T-cell (primary cell): Measurements from ENCODE around the gene VWA3A. TPM values are rescaled to one million over a fixed set of nuclear protein-coding genes. Genes with fewer than 3 reads are reported as not detected.
A peak's percentile ranks its signal among the peaks of the same experiment; 100 is the strongest.

Experiments used
- ATAC-seq, 4 experiments: fragments of 200-7000 bp in 3 of 4; fragments of 150-1000 bp in 1 of 4; cut with Tn5 transposase; replicated peaks in 1 of 4; 1 replicate in 3 of 4; 2 replicates in 1 of 4; pipeline ENCODE4 v1.10.0; 2021; ENCODE audit warnings: moderate library complexity in 3 of 4, mild to moderate bottlenecking in 2 of 4, moderate number of reproducible peaks in 1 of 4
- CTCF ChIA-PET, 2 donors: fragments of 300-600 bp; sonication (Branson Sonifier 250); formaldehyde crosslinking; loops; one replicate each; lab custom pipeline; 2022; ENCODE audit warnings: antibody characterized with exemption in 2 of 2; lab: Charles Lee
- POLR2A ChIA-PET, 2 donors: fragments of 300-600 bp; sonication (Branson Sonifier 250); formaldehyde crosslinking; loops; one replicate each; lab custom pipeline; 2022; ENCODE audit warnings: antibody characterized with exemption in 2 of 2; lab: Charles Lee
- DNase-seq, 35 experiments: peaks; one replicate each; pipeline versions ENCODE4 v3.0.0 to v3.0.0-alpha.2; 2013 to 2023
- H3K27ac ChIP-seq: one replicate; pipeline ENCODE4 v1.5.1; 2013; ENCODE audit warnings: low read length
- H3K27me3 ChIP-seq, 2 experiments: replicated peaks in 1 of 2; 1 replicate in 1 of 2; 2 replicates in 1 of 2; pipeline versions ENCODE4 v1.6.1 to v1.7.0; 2013; ENCODE audit warnings: low read length in 1 of 2, mixed read lengths in 1 of 2; ENCODE audit not compliant: control insufficient read depth in 2 of 2, insufficient read depth in 2 of 2; ENCODE audit errors: extremely low read depth in 1 of 2
- H3K36me3 ChIP-seq, 2 donors: 1 replicate in 1 of 2; 2 replicates in 1 of 2; pipeline versions ENCODE4 v1.6.1 to v1.7.0; 2013; ENCODE audit warnings: low read length in 1 of 2; ENCODE audit not compliant: control insufficient read depth in 2 of 2, insufficient read depth in 1 of 2; ENCODE audit errors: extremely low read depth in 1 of 2
- H3K4me1 ChIP-seq, 2 experiments: 1 replicate in 1 of 2; 2 replicates in 1 of 2; pipeline versions ENCODE4 v1.6.1 to v1.7.0; 2013; ENCODE audit warnings: low read length in 2 of 2, mixed read lengths in 1 of 2; ENCODE audit not compliant: insufficient read depth in 2 of 2, control insufficient read depth in 1 of 2; ENCODE audit errors: extremely low read depth in 1 of 2
- H3K4me3 ChIP-seq, 2 donors: 1 replicate in 1 of 2; 2 replicates in 1 of 2; pipeline versions ENCODE4 v1.5.1 to v1.7.0; 2013; ENCODE audit warnings: mild to moderate bottlenecking in 2 of 2, low read length in 1 of 2, moderate library complexity in 1 of 2; ENCODE audit not compliant: control insufficient read depth in 1 of 2; ENCODE audit errors: extremely low read depth in 1 of 2
- H3K9me3 ChIP-seq: 2 replicates; pipeline ENCODE4 v1.7.0; 2013
- H3K27ac Mint-ChIP-seq, 2 donors: one replicate each; pipeline ENCODE4 v1.8.0; 2020 to 2021; ENCODE audit warnings: mild to moderate bottlenecking in 2 of 2, mixed read lengths in 2 of 2
- H3K27me3 Mint-ChIP-seq, 2 donors: one replicate each; pipeline ENCODE4 v1.8.0; 2021 to 2022; ENCODE audit warnings: mixed read lengths in 2 of 2
- H3K36me3 Mint-ChIP-seq: one replicate; pipeline ENCODE4 v1.8.0; 2021; ENCODE audit warnings: mixed read lengths
- H3K4me1 Mint-ChIP-seq, 3 donors: one replicate each; pipeline ENCODE4 v1.8.0; 2020 to 2022; ENCODE audit warnings: mixed read lengths in 3 of 3, mild to moderate bottlenecking in 1 of 3
- H3K4me3 Mint-ChIP-seq, 3 donors: one replicate each; pipeline ENCODE4 v1.8.0; 2020 to 2022; ENCODE audit warnings: mild to moderate bottlenecking in 3 of 3, mixed read lengths in 3 of 3, moderate library complexity in 3 of 3
- H3K9me3 Mint-ChIP-seq, 3 donors: one replicate each; pipeline ENCODE4 v1.8.0; 2020 to 2022; ENCODE audit warnings: mixed read lengths in 3 of 3
- WGBS: methylation state at CpG from one replicate; pipeline ENCODE4 v1.1.5; 2013; ENCODE audit warnings: missing lambda C conversion rate; ENCODE audit not compliant: insufficient coverage; 5-methylcytosine and 5-hydroxymethylcytosine counted together
- total RNA-seq, 35 experiments: library from RNA in 6 of 35; stranded (reverse) in 6 of 35; fragments of 120-200 nt in 1 of 35; gene quantifications; one replicate each; pipeline versions ENCODE4 v1.2.1 to v1.2.4 and lab custom pipeline; 2013 to 2026

VWA3A gene
- total RNA-seq, 5 donors from 2014 or later (not counting 1 experiment from before 2014, with no cell fraction given): 0.10 to 0.50 (median 0.32) TPM

GRCh38 chr16:22077700-22078313, 14.5 kb upstream of the VWA3A start:
- no peak overlapping the region for H3K27ac Mint-ChIP-seq
- no peaks in the 10 kb centered on the region for H3K9me3 ChIP-seq
- peaks cover 2% of the 10 kb centered on the region for H3K36me3 Mint-ChIP-seq
- no CpG with 5 or more reads among the region's 8 CpGs for WGBS
- peaks cover 0 to 2% of the 10 kb centered on the region in 2 experiments for H3K4me1 ChIP-seq
- H3K27me3 Mint-ChIP-seq: no peaks in the 10 kb centered on the region
- no peak overlapping the region for H3K27ac ChIP-seq
- no peaks in the 10 kb centered on the region for H3K27me3 ChIP-seq
- H3K9me3 Mint-ChIP-seq: no peaks in the 10 kb centered on the region
- ChIA-PET CTCF (interaction anchor here (0.5 to 3.5 kb wide), 36 partner anchors 8 to 417 kb away, joined by 3 to 73 read pairs (median 4); partner anchors contain the start of genes MOSMO (in 2 of the 2), PDZD9 (in 2 of the 2), POLR3E (in 1 of the 2) and UQCRC2 (in 1 of the 2)), POLR2A (interaction anchor here in 1 of 2 donors (0.6 kb wide), 1 partner anchor 130 kb away, joined by 3 read pairs; no protein-coding TSS in a partner anchor)
- H3K36me3 ChIP-seq: peaks cover 0 to 5% of the 10 kb centered on the region in 2 donors
- no peak overlapping the region for H3K4me3 ChIP-seq
- ATAC-seq (peak; percentile 40 to 74 (median 60)), DNase-seq (peak; percentile 35 to 82 (median 65))
- H3K4me1 Mint-ChIP-seq: peaks cover 0 to 4% (median 3%) of the 10 kb centered on the region in 3 donors
- no peak overlapping the region for H3K4me3 Mint-ChIP-seq

GRCh38 chr16:22078656-22079055, 13.7 kb upstream of the VWA3A start:
- H3K4me1 ChIP-seq: peaks cover 0 to 2% of the 10 kb centered on the region in 2 experiments
- peaks cover 0 to 2% (median 2%) of the 10 kb centered on the region in 3 donors for H3K4me1 Mint-ChIP-seq
- no peak for ATAC-seq
- no CpG with 5 or more reads among the region's 1 CpG for WGBS
- CTCF ChIA-PET: interaction anchor here (0.5 to 3.5 kb wide), 16 partner anchors 10 to 258 kb away, joined by 3 to 73 read pairs (median 5); partner anchors contain the start of genes MOSMO (in 1 of the 2), PDZD9 (in 1 of the 2) and POLR3E (in 1 of the 2)
- peaks cover 0 to 5% of the 10 kb centered on the region in 2 donors for H3K36me3 ChIP-seq
- no peak overlapping the region for H3K27ac ChIP-seq
- H3K4me3 Mint-ChIP-seq: no peak overlapping the region
- no peaks in the 10 kb centered on the region for H3K9me3 ChIP-seq
- H3K9me3 Mint-ChIP-seq: no peaks in the 10 kb centered on the region
- H3K36me3 Mint-ChIP-seq: peaks cover 2% of the 10 kb centered on the region
- H3K27me3 ChIP-seq: no peaks in the 10 kb centered on the region
- H3K27ac Mint-ChIP-seq: no peak overlapping the region
- DNase-seq: no peak
- H3K4me3 ChIP-seq: no peak overlapping the region
- POLR2A ChIA-PET: interaction anchor here (0.6 to 0.9 kb wide), 2 partner anchors 77 to 133 kb away, joined by 3 read pairs; no protein-coding TSS in a partner anchor
- no peaks in the 10 kb centered on the region for H3K27me3 Mint-ChIP-seq

GRCh38 chr16:22081050-22081449, 11.3 kb upstream of the VWA3A start:
- Mint-ChIP-seq H3K4me3 (no peak overlapping the region), H3K4me1 (peaks cover 0 to 2% (median 2%) of the 10 kb centered on the region in 3 donors), H3K27ac (no peak overlapping the region), H3K36me3 (peaks cover 13% of the 10 kb centered on the region), H3K27me3 (no peaks in the 10 kb centered on the region), H3K9me3 (no peaks in the 10 kb centered on the region)
- H3K27ac ChIP-seq: no peak overlapping the region
- H3K4me1 ChIP-seq: peaks cover 0 to 2% of the 10 kb centered on the region in 2 experiments
- H3K27me3 ChIP-seq: no peaks in the 10 kb centered on the region
- WGBS: 90% methylated on average over 2 of the region's 3 CpGs
- ChIA-PET CTCF (interaction anchor here in 1 of 2 donors (0.7 kb wide), 1 partner anchor 374 kb away, joined by 4 read pairs; no protein-coding TSS in a partner anchor), POLR2A (interaction anchor here in 1 of 2 donors (0.6 kb wide), 1 partner anchor 111 kb away, joined by 3 read pairs; no protein-coding TSS in a partner anchor)
- DNase-seq (no peak), ATAC-seq (no peak)
- no peaks in the 10 kb centered on the region for H3K9me3 ChIP-seq
- H3K36me3 ChIP-seq: peaks cover 0 to 13% of the 10 kb centered on the region in 2 donors
- no peak overlapping the region for H3K4me3 ChIP-seq

GRCh38 chr16:22086440-22086839, 5.9 kb upstream of the VWA3A start:
- Mint-ChIP-seq H3K36me3 (peaks cover 16% of the 10 kb centered on the region), H3K9me3 (no peaks in the 10 kb centered on the region), H3K4me1 (no peaks in the 10 kb centered on the region), H3K27ac (no peak overlapping the region), H3K27me3 (no peaks in the 10 kb centered on the region), H3K4me3 (no peak overlapping the region)
- H3K4me1 ChIP-seq: no peaks in the 10 kb centered on the region
- POLR2A ChIA-PET: no interaction called here
- no peak overlapping the region for H3K27ac ChIP-seq
- no peak for ATAC-seq
- H3K9me3 ChIP-seq: no peaks in the 10 kb centered on the region
- no peaks in the 10 kb centered on the region for H3K27me3 ChIP-seq
- no peak for DNase-seq
- WGBS: no CpG with 5 or more reads among the region's 1 CpG
- CTCF ChIA-PET: no interaction called here
- peaks cover 0 to 11% of the 10 kb centered on the region in 2 donors for H3K36me3 ChIP-seq
- H3K4me3 ChIP-seq: no peak overlapping the region

- POLR2A ChIA-PET: interaction anchor here in 1 of 2 donors (0.7 kb wide), 1 partner anchor 19 kb away, joined by 5 read pairs; no protein-coding TSS in a partner anchor
- Mint-ChIP-seq H3K4me1 (no peaks in the 10 kb centered on the region), H3K27me3 (peaks cover 0 to 2% of the 10 kb centered on the region in 2 donors), H3K9me3 (no peaks in the 10 kb centered on the region), H3K36me3 (peaks cover 16% of the 10 kb centered on the region), H3K4me3 (no peak overlapping the region), H3K27ac (no peak overlapping the region)
- WGBS: no CpG with 5 or more reads among the region's 1 CpG
- Histone ChIP-seq H3K4me3 (no peak overlapping the region), H3K4me1 (no peaks in the 10 kb centered on the region), H3K9me3 (no peaks in the 10 kb centered on the region), H3K27me3 (peaks cover 0 to under 1% of the 10 kb centered on the region in 2 experiments), H3K27ac (no peak overlapping the region), H3K36me3 (peaks cover 0 to 11% of the 10 kb centered on the region in 2 donors)
- CTCF ChIA-PET: no interaction called here
- DNase-seq (no peak), ATAC-seq (no peak)
Observed at GRCh38 chr16:22088642-22089041, 3.7 kb upstream of the VWA3A start.

- whole genome bisulfite sequencing: 92% methylated on average over 4 of the region's 4 CpGs
- no peaks in the 10 kb centered on the region for H3K9me3 ChIP-seq
- peaks cover 0 to 7% of the 10 kb centered on the region in 2 donors for H3K36me3 ChIP-seq
- no peaks in the 10 kb centered on the region for H3K9me3 Mint-ChIP-seq
- H3K4me3 ChIP-seq: no peak overlapping the region
- ATAC-seq: no peak
- H3K27ac Mint-ChIP-seq: no peak overlapping the region
- POLR2A ChIA-PET: no interaction called here
- CTCF ChIA-PET: interaction anchor here in 1 of 2 donors (0.9 kb wide), 2 partner anchors 9 to 12 kb away, joined by 3 to 4 read pairs; no protein-coding TSS in a partner anchor
- no peaks in the 10 kb centered on the region for H3K4me1 ChIP-seq
- peaks cover 0 to 4% of the 10 kb centered on the region in 2 experiments for H3K27me3 ChIP-seq
- H3K27me3 Mint-ChIP-seq: peaks cover under 1 to 3% of the 10 kb centered on the region in 2 donors
- no peak for DNase-seq
- peaks cover 16% of the 10 kb centered on the region for H3K36me3 Mint-ChIP-seq
- H3K27ac ChIP-seq: no peak overlapping the region
- H3K4me3 Mint-ChIP-seq: no peak overlapping the region
- no peaks in the 10 kb centered on the region for H3K4me1 Mint-ChIP-seq
Observed at GRCh38 chr16:22089910-22090309, 2.4 kb upstream of the VWA3A start.
